Keratinocyte (primary cell): ENCODE results near the gene TMPRSS6. TPM values are rescaled to one million over a fixed set of nuclear protein-coding genes. Genes with fewer than 3 reads are reported as not detected.
A peak's percentile ranks its signal among the peaks of the same experiment; 100 is the strongest.

Experiments
- DNase-seq: peaks from one replicate; pipeline ENCODE4 v3.0.0-alpha.2; 2011; ENCODE audit warnings: low read depth, missing footprints, low spot score
- FAIRE-seq: peaks from 2 replicates; lab custom pipeline; 2011; peaks lifted over from hg19 to GRCh38; lab: Jason Lieb, UNC
- H2AFZ ChIP-seq: 2 replicates; pipeline ENCODE4 v1.6.0; 2012; ENCODE audit warnings: low read length, control low read depth, inconsistent platforms; ENCODE audit not compliant: control insufficient read depth
- H3K27ac ChIP-seq: 2 replicates; pipeline ENCODE4 v1.5.1; 2011; ENCODE audit warnings: low read length; ENCODE audit not compliant: control insufficient read depth, insufficient read depth
- H3K27me3 ChIP-seq: 3 replicates; pipeline ENCODE4 v1.6.0; 2011; ENCODE audit warnings: low read length; ENCODE audit not compliant: control insufficient read depth, insufficient read depth; ENCODE audit errors: extremely low read depth
- H3K36me3 ChIP-seq, 2 experiments: 2 replicates in 1 of 2; 3 replicates in 1 of 2; pipeline ENCODE4 v1.5.1; 2011; ENCODE audit warnings: low read length in 2 of 2, mild to moderate bottlenecking in 1 of 2; ENCODE audit not compliant: control insufficient read depth in 2 of 2, insufficient read depth in 2 of 2; ENCODE audit errors: extremely low read depth in 1 of 2
- H3K4me1 ChIP-seq: 3 replicates; pipeline ENCODE4 v1.5.1; 2011; ENCODE audit warnings: low read length; ENCODE audit not compliant: control insufficient read depth, insufficient read depth; ENCODE audit errors: extremely low read depth
- H3K4me2 ChIP-seq: 3 replicates; pipeline ENCODE4 v1.6.0; 2011; ENCODE audit warnings: low read depth, low read length; ENCODE audit not compliant: control insufficient read depth, insufficient read depth; ENCODE audit errors: extremely low read depth
- H3K4me3 ChIP-seq, 3 experiments: fragments of 200-600 bp in 1 of 3; sonication (generic) in 1 of 3; 2 replicates in 2 of 3; 3 replicates in 1 of 3; pipeline ENCODE4 v1.5.1; 2011 to 2016; ENCODE audit warnings: low read length in 3 of 3, mild to moderate bottlenecking in 3 of 3, control low read depth in 2 of 3, inconsistent platforms in 1 of 3, low read depth in 1 of 3, mixed read lengths in 1 of 3, mixed run types in 1 of 3, moderate library complexity in 1 of 3; ENCODE audit not compliant: control insufficient read depth in 2 of 3, insufficient read depth in 2 of 3; ENCODE audit errors: extremely low read depth in 1 of 3
- H3K79me2 ChIP-seq: 2 replicates; pipeline ENCODE4 v1.6.0; 2012; ENCODE audit warnings: low read length; ENCODE audit not compliant: control insufficient read depth, insufficient read depth
- H3K9ac ChIP-seq: 3 replicates; pipeline ENCODE4 v1.6.0; 2011; ENCODE audit warnings: low read length; ENCODE audit not compliant: control insufficient read depth, insufficient read depth; ENCODE audit errors: extremely low read depth
- H3K9me1 ChIP-seq: 3 replicates; pipeline ENCODE4 v1.6.0; 2011; ENCODE audit warnings: low read length; ENCODE audit not compliant: control insufficient read depth, insufficient read depth; ENCODE audit errors: extremely low read depth
- H3K9me3 ChIP-seq: 2 replicates; pipeline ENCODE4 v1.5.1; 2012; ENCODE audit warnings: low read depth, low read length; ENCODE audit not compliant: control insufficient read depth
- H4K20me1 ChIP-seq: 3 replicates; pipeline ENCODE4 v1.6.0; 2011; ENCODE audit warnings: low read length; ENCODE audit not compliant: control insufficient read depth, insufficient read depth; ENCODE audit errors: extremely low read depth
- CTCF ChIP-seq, 3 experiments: IDR thresholded peaks in 1 of 3; conservative IDR thresholded peaks in 1 of 3; optimal IDR thresholded peaks in 1 of 3; 2 replicates in 2 of 3; 3 replicates in 1 of 3; pipeline versions ENCODE3 to v1.5.1; 2011; ENCODE audit warnings: low read length in 3 of 3, mild to moderate bottlenecking in 3 of 3, moderate library complexity in 2 of 3, control low read depth in 1 of 3, inconsistent platforms in 1 of 3; ENCODE audit not compliant: insufficient read depth in 2 of 3; ENCODE audit errors: extremely low read depth in 1 of 3
- EZH2 ChIP-seq: IDR thresholded peaks from one replicate; pipeline ENCODE4 v1.6.1; 2012; ENCODE audit warnings: inconsistent platforms, mild to moderate bottlenecking, low read length, moderate library complexity
- dilution Hi-C: fragments of 300-500 bp; cut with MboI; formaldehyde crosslinking; loops from one replicate; pipeline ENCODE4 v1.7.0; 2020; ENCODE audit warnings: low sequenced_read_pairs; ENCODE audit not compliant: extremely low pct_ligation_motif_present
- polyA plus RNA-seq, 5 experiments: library from polyadenylated mRNA; depleted of rRNA in 3 of 5; stranded (reverse) in 3 of 5; stranded (forward) in 1 of 5; unstranded in 1 of 5; fragments of >200 nt; gene quantifications; 1 replicate in 1 of 5; 2 replicates in 3 of 5; 3 replicates in 1 of 5; pipeline versions ENCODE4 v1.2.1 to v1.2.3, GENCODE V29; 2011 to 2012; ENCODE audit warnings: missing spikeins in 2 of 5, low read depth in 1 of 5, low replicate concordance in 1 of 5

TMPRSS6 gene
- polyA plus RNA-seq, 1 donor (not counting 4 experiments of a cell fraction or from before 2014, with no cell fraction given): not detected

- Histone ChIP-seq H3K4me2 (no peak overlapping the region), H3K4me3 (no peak overlapping the region), H3K27ac (no peak overlapping the region), H3K36me3 (no peaks in the 10 kb centered on the region), H3K9me1 (no peaks in the 10 kb centered on the region), H4K20me1 (no peaks in the 10 kb centered on the region), H3K9ac (no peak overlapping the region), H3K9me3 (no peaks in the 10 kb centered on the region), H3K79me2 (no peaks in the 10 kb centered on the region), H3K27me3 (no peaks in the 10 kb centered on the region), H2AFZ (no peak overlapping the region), H3K4me1 (peaks cover 8% of the 10 kb centered on the region)
- no peak for DNase-seq
- FAIRE-seq: peak; percentile 58
- dilution Hi-C loops: no loop called here
- no peak for TF ChIP-seq EZH2
- no peak for TF ChIP-seq CTCF (optimal IDR thresholded peaks at IDR 0.05 in 1 of 3, IDR thresholded peaks at IDR 0.05 in 1 of 3, conservative IDR thresholded peaks at IDR 0.05 in 1 of 3; ENCODE audit: extremely low read depth in 1 of 3, insufficient read depth in 2 of 3, low read length in 3 of 3)
Measured at GRCh38 chr22:37044634-37045625, 64.6 kb downstream of the TMPRSS6 start.

GRCh38 chr22:37043828-37044538, 65.5 kb downstream of the TMPRSS6 start:
- no peaks in the 10 kb centered on the region for H4K20me1 ChIP-seq
- no peak for DNase-seq
- no peak overlapping the region for H3K9ac ChIP-seq
- H3K9me1 ChIP-seq: no peaks in the 10 kb centered on the region
- peaks cover 8% of the 10 kb centered on the region for H3K4me1 ChIP-seq
- dilution Hi-C loops: no loop called here
- no peaks in the 10 kb centered on the region for H3K27me3 ChIP-seq
- no peak overlapping the region for H2AFZ ChIP-seq
- H3K36me3 ChIP-seq: no peaks in the 10 kb centered on the region
- H3K4me2 ChIP-seq: no peak overlapping the region
- no peaks in the 10 kb centered on the region for H3K79me2 ChIP-seq
- TF ChIP-seq EZH2 (no peak), CTCF (optimal IDR thresholded peaks at IDR 0.05 in 1 of 3, IDR thresholded peaks at IDR 0.05 in 1 of 3, conservative IDR thresholded peaks at IDR 0.05 in 1 of 3; ENCODE audit: extremely low read depth in 1 of 3, insufficient read depth in 2 of 3, low read length in 3 of 3) (peak; percentile 81 to 96 (median 96))
- H3K4me3 ChIP-seq: no peak overlapping the region
- H3K9me3 ChIP-seq: no peaks in the 10 kb centered on the region
- no peak overlapping the region for H3K27ac ChIP-seq
- no peak for FAIRE-seq
